Measurements from ENCODE around the gene SLC17A7.

DNA sequence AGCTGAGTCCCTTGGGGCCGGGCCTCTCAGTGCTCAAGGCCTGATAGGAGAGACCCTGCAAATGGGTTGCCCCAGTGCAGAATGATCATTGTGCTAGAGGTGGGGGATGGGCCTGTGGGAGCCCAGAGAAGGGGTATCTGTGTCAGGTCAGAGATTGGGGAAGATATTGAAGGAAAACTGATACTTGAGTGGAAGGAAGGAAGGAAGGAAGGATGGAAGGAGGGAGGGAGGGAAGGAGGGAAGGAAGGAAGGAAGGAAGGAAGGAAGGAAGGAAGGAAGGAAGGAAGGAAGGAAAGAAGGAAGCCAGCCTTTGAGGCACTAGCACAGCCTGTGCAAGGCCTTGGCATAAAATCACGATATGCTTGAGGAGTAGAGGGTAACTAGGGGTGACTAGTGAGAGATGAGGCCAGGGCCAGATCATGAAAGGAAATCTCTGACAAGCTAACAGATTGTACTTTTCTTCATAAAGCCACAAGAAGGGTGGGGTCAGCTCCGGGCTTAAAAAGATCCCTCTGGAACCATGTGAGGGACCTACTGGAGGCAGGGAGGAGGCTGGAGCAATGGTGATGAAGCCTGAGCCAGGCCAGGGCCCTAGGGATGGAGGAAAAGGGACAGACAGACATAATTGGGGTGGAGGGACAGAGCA is 29.5 kb downstream of the SLC17A7 start:
- TF ChIP-seq, protein P1, sequence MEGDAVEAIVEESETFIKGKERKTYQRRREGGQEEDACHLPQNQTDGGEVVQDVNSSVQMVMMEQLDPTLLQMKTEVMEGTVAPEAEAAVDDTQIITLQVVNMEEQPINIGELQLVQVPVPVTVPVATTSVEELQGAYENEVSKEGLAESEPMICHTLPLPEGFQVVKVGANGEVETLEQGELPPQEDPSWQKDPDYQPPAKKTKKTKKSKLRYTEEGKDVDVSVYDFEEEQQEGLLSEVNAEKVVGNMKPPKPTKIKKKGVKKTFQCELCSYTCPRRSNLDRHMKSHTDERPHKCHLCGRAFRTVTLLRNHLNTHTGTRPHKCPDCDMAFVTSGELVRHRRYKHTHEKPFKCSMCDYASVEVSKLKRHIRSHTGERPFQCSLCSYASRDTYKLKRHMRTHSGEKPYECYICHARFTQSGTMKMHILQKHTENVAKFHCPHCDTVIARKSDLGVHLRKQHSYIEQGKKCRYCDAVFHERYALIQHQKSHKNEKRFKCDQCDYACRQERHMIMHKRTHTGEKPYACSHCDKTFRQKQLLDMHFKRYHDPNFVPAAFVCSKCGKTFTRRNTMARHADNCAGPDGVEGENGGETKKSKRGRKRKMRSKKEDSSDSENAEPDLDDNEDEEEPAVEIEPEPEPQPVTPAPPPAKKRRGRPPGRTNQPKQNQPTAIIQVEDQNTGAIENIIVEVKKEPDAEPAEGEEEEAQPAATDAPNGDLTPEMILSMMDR (conservative IDR thresholded peaks at IDR 0.05) = no peak
- TF ChIP-seq ZFX (IDR thresholded peaks at IDR 0.05) = no peak

Data from C4-2B (cell line).